ENCODE data around the gene MVD. TPM values are rescaled to one million over a fixed set of nuclear protein-coding genes. Genes with fewer than 3 reads are reported as not detected.

Gene MVD
- total RNA-seq, 4 donors from 2014 or later, result 52.7 to 134 (median 71.4) TPM

- no peak for TF ChIP-seq POLR2A (IDR thresholded peaks at IDR 0.05)
- peaks cover 0 to 21% (median 0%) of the 10 kb centered on the region in 3 donors for H3K36me3 ChIP-seq
- 78% methylated on average over 4 of the region's 9 CpGs; no CpG with 5 or more reads in 1 of the 2 donors for WGBS, 2 donors
Measured at GRCh38 chr16:88643644-88643932, 19.3 kb downstream of the MVD start.

GRCh38 chr16:88642881-88643643 is 19.8 kb downstream of the MVD start:
- Histone ChIP-seq H3K4me1 (peaks cover 3 to 18% (median 13%) of the 10 kb centered on the region in 3 donors), H3K9me3 (no peaks in the 10 kb centered on the region), H3K27ac (no peak overlapping the region), H3K36me3 (peaks cover 0 to 21% (median 0%) of the 10 kb centered on the region in 3 donors), H3K4me3 (no peak overlapping the region), H3K27me3 (peaks cover 13 to 33% (median 16%) of the 10 kb centered on the region in 4 donors)
- 69 to 72% methylated on average over 13 to 35 of the region's 58 CpGs for WGBS, 2 donors
- DNase-seq, result no peak
- intact Hi-C loops (cut with DNase I), result no loop called here
- TF ChIP-seq POLR2A (IDR thresholded peaks at IDR 0.05), result no peak
- no peak for TF ChIP-seq CTCF (IDR thresholded peaks at IDR 0.05)

More at GRCh38 chr16:88643644-88643932, 19.3 kb downstream of the MVD start:
- Histone ChIP-seq H3K4me1 (peaks cover 0 to 12% (median 9%) of the 10 kb centered on the region in 3 donors), H3K27ac (no peak overlapping the region), H3K27me3 (peaks cover 8 to 28% (median 12%) of the 10 kb centered on the region in 4 donors), H3K4me3 (no peak overlapping the region), H3K9me3 (no peaks in the 10 kb centered on the region)
- intact Hi-C loops (cut with DNase I), result no loop called here
- no peak for DNase-seq

- TF ChIP-seq POLR2A (IDR thresholded peaks at IDR 0.05) (no peak), CTCF (IDR thresholded peaks at IDR 0.05) (no peak)
- intact Hi-C loops (cut with DNase I), result no loop called here
- Histone ChIP-seq H3K36me3 (peaks cover 0 to 12% (median 0%) of the 10 kb centered on the region in 3 donors), H3K9me3 (no peaks in the 10 kb centered on the region), H3K27me3 (peaks cover 15 to 57% (median 18%) of the 10 kb centered on the region in 4 donors), H3K27ac (no peak overlapping the region), H3K4me1 (peaks cover 3 to 18% (median 13%) of the 10 kb centered on the region in 3 donors), H3K4me3 (no peak overlapping the region)
- no peak for DNase-seq
- WGBS, 2 donors, result 69% methylated on average over 5 of the region's 17 CpGs; no CpG with 5 or more reads in 1 of the 2 donors
Measured at GRCh38 chr16:88640498-88641247, 22.2 kb downstream of the MVD start.

GRCh38 chr16:88640039-88640495 is 22.8 kb downstream of the MVD start:
- Histone ChIP-seq H3K4me1 (peaks cover 4 to 22% (median 13%) of the 10 kb centered on the region in 3 donors), H3K4me3 (no peak overlapping the region), H3K9me3 (no peaks in the 10 kb centered on the region), H3K27ac (no peak overlapping the region), H3K36me3 (peaks cover 0 to 9% (median 0%) of the 10 kb centered on the region in 3 donors), H3K27me3 (peaks cover 15 to 63% (median 18%) of the 10 kb centered on the region in 4 donors)
- DNase-seq, result no peak
- TF ChIP-seq CTCF (IDR thresholded peaks at IDR 0.05) (no peak), POLR2A (IDR thresholded peaks at IDR 0.05) (no peak)
- intact Hi-C loops (cut with DNase I), result no loop called here
- WGBS, 2 donors, result 25 to 28% methylated on average over 7 to 13 of the region's 13 CpGs

- 25 to 75% methylated on average over 8 to 24 of the region's 45 CpGs for WGBS, 2 donors
- peaks cover 10 to 28% (median 20%) of the 10 kb centered on the region in 3 donors for H3K4me1 ChIP-seq
- no peak overlapping the region for H3K27ac ChIP-seq
- TF ChIP-seq CTCF (IDR thresholded peaks at IDR 0.05) (no peak), POLR2A (IDR thresholded peaks at IDR 0.05) (no peak)
- H3K4me3 ChIP-seq, result no peak overlapping the region
- peaks cover 15 to 70% (median 18%) of the 10 kb centered on the region in 4 donors for H3K27me3 ChIP-seq
- DNase-seq, result no peak
- peaks cover 0 to 9% (median 0%) of the 10 kb centered on the region in 3 donors for H3K36me3 ChIP-seq
- no peaks in the 10 kb centered on the region for H3K9me3 ChIP-seq
- intact Hi-C loops (cut with DNase I), result no loop called here
Measured at GRCh38 chr16:88639231-88640038, 23.5 kb downstream of the MVD start.

Data from esophagus squamous epithelium (tissue), 5 donors.